ENCODE measurements around the gene ACTR5.
"Not testable (repeated sequence)": the region's sequence is repeated elsewhere in the genome, so short reads cannot be mapped to it uniquely, and the experiment has no call there.

ACTR5 gene

GRCh38 chr20:38769376-38770295 lies 21.4 kb downstream of the ACTR5 start:
- DNase-seq = no peak

GRCh38 chr20:38770546-38770945 lies 22.3 kb downstream of the ACTR5 start:
- no peak for DNase-seq

GRCh38 chr20:38770970-38771369 lies 22.7 kb downstream of the ACTR5 start:
- no peak for DNase-seq

GRCh38 chr20:38771621-38772020 lies 23.4 kb downstream of the ACTR5 start:
- no peak for DNase-seq

- no peak for DNase-seq
Observed at GRCh38 chr20:38774167-38774566, 25.9 kb downstream of the ACTR5 start.

- no peak for DNase-seq
Observed at GRCh38 chr20:38776363-38776762, 28.1 kb downstream of the ACTR5 start.

GRCh38 chr20:38779247-38780097 lies 31.2 kb downstream of the ACTR5 start:
- no peak for DNase-seq

- no peak for DNase-seq
Observed at GRCh38 chr20:38782275-38782674, 34.0 kb downstream of the ACTR5 start.

- no peak for DNase-seq
Observed at GRCh38 chr20:38787870-38788269, 39.6 kb downstream of the ACTR5 start.

- no peak for DNase-seq
Observed at GRCh38 chr20:38789503-38790199, 41.4 kb downstream of the ACTR5 start.

GRCh38 chr20:38790200-38791053 lies 42.2 kb downstream of the ACTR5 start:
- DNase-seq = no peak

GRCh38 chr20:38791291-38791690 lies 43.0 kb downstream of the ACTR5 start:
- DNase-seq = no peak

- no peak for DNase-seq
Observed at GRCh38 chr20:38791940-38792339, 43.7 kb downstream of the ACTR5 start.

- not testable (repeated sequence) for DNase-seq
Observed at GRCh38 chr20:38794057-38794456, 45.8 kb downstream of the ACTR5 start.

- no peak for DNase-seq
Observed at GRCh38 chr20:38798266-38798665, 50.0 kb downstream of the ACTR5 start.

- no peak for DNase-seq
Observed at GRCh38 chr20:38799203-38799602, 50.9 kb downstream of the ACTR5 start.

GRCh38 chr20:38800882-38801281 lies 52.6 kb downstream of the ACTR5 start:
- no peak for DNase-seq

GRCh38 chr20:38804221-38804620 lies 56.0 kb downstream of the ACTR5 start:
- no peak for DNase-seq

- peak; percentile 62 for DNase-seq
Observed at GRCh38 chr20:38804682-38805501, 56.6 kb downstream of the ACTR5 start.

GRCh38 chr20:38805502-38805957 lies 57.3 kb downstream of the ACTR5 start, which contains the start of gene PPP1R16B:
PPP1R16B (plus strand) TSS chr20:38805697; CDS start chr20:38835926, 30,229 bp downstream.
- peak; percentile 74 for DNase-seq
